H1 (cell line): Measurements from ENCODE around the gene ZNF747.

ENCODE experiments used
- FOSL1 ChIP-seq: IDR thresholded peaks from 2 replicates; pipeline ENCODE4 v1.6.1; 2011; ENCODE audit warnings: mild to moderate bottlenecking, low read depth, low read length, moderate library complexity; ENCODE audit not compliant: insufficient read depth
- POLR2A ChIP-seq, 2 experiments: IDR thresholded peaks; 1 replicate in 1 of 2; 2 replicates in 1 of 2; pipeline ENCODE4 v1.6.1; 2011; ENCODE audit warnings: low read depth in 2 of 2, low read length in 2 of 2, mild to moderate bottlenecking in 2 of 2; ENCODE audit errors: control extremely low read depth in 1 of 2
- SIN3A ChIP-seq, 2 experiments: IDR thresholded peaks in 1 of 2; conservative IDR thresholded peaks in 1 of 2; 2 replicates each; pipeline ENCODE4 v1.6.1; 2011 to 2012; ENCODE audit warnings: low read length in 2 of 2, improper control_type of control experiment in 1 of 2, low read depth in 1 of 2, mild to moderate bottlenecking in 1 of 2
- TF ChIP-seq, protein P1 (sequence below), 3 experiments: IDR thresholded peaks; 1 replicate in 2 of 3; 2 replicates in 1 of 3; pipeline versions ENCODE4 v1.5.1 to v1.6.1; 2011; ENCODE audit warnings: low read length in 3 of 3, mild to moderate bottlenecking in 3 of 3, inconsistent platforms in 2 of 3, low read depth in 1 of 3, moderate library complexity in 1 of 3; ENCODE audit not compliant: insufficient read depth in 1 of 3; ENCODE audit errors: control extremely low read depth in 1 of 3

GRCh38 chr16:30553393-30553899, 18.8 kb upstream of the ZNF747 start:
- TF ChIP-seq POLR2A (IDR thresholded peaks at IDR 0.05; ENCODE audit: control extremely low read depth in 1 of 2, low read depth in 2 of 2, low read length in 2 of 2) (no peak), SIN3A (conservative IDR thresholded peaks at IDR 0.05 in 1 of 2, IDR thresholded peaks at IDR 0.05 in 1 of 2; ENCODE audit: low read depth in 1 of 2, low read length in 2 of 2) (no peak), FOSL1 (no peak)
- TF ChIP-seq, protein P1, sequence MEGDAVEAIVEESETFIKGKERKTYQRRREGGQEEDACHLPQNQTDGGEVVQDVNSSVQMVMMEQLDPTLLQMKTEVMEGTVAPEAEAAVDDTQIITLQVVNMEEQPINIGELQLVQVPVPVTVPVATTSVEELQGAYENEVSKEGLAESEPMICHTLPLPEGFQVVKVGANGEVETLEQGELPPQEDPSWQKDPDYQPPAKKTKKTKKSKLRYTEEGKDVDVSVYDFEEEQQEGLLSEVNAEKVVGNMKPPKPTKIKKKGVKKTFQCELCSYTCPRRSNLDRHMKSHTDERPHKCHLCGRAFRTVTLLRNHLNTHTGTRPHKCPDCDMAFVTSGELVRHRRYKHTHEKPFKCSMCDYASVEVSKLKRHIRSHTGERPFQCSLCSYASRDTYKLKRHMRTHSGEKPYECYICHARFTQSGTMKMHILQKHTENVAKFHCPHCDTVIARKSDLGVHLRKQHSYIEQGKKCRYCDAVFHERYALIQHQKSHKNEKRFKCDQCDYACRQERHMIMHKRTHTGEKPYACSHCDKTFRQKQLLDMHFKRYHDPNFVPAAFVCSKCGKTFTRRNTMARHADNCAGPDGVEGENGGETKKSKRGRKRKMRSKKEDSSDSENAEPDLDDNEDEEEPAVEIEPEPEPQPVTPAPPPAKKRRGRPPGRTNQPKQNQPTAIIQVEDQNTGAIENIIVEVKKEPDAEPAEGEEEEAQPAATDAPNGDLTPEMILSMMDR (IDR thresholded peaks at IDR 0.05; ENCODE audit: control extremely low read depth in 1 of 3, insufficient read depth in 1 of 3, low read depth in 1 of 3, low read length in 3 of 3) = no peak
